CD14-positive monocyte (primary cell): ENCODE data around the gene CACNA2D2. TPM values are rescaled to one million over a fixed set of nuclear protein-coding genes. Genes with fewer than 3 reads are reported as not detected.

Source experiments
- DNase-seq, 3 donors: peaks; one replicate each; pipeline ENCODE4 v3.0.0-alpha.2; 2011 to 2022
- H2AFZ ChIP-seq: 2 replicates; pipeline ENCODE4 v1.6.0; 2012; ENCODE audit warnings: mild to moderate bottlenecking, low read depth, low read length, inconsistent platforms; ENCODE audit not compliant: insufficient read depth, poor library complexity, severe bottlenecking
- H3K27ac ChIP-seq, 2 donors: 1 replicate in 1 of 2; 2 replicates in 1 of 2; pipeline ENCODE4 v1.5.1; 2012 to 2013; ENCODE audit warnings: low read length in 2 of 2, control low read depth in 1 of 2, inconsistent platforms in 1 of 2, low read depth in 1 of 2, mild to moderate bottlenecking in 1 of 2
- H3K27me3 ChIP-seq, 2 donors: one replicate each; pipeline versions ENCODE4 v1.6.0 to v1.6.1; 2011 to 2013; ENCODE audit warnings: low read length in 2 of 2; ENCODE audit not compliant: control insufficient read depth in 2 of 2, insufficient read depth in 2 of 2
- H3K36me3 ChIP-seq, 2 donors: replicated peaks in 1 of 2; 1 replicate in 1 of 2; 2 replicates in 1 of 2; pipeline versions ENCODE4 v1.5.1 to v1.6.1; 2012 to 2013; ENCODE audit warnings: low read length in 2 of 2, control low read depth in 1 of 2, inconsistent platforms in 1 of 2, mild to moderate bottlenecking in 1 of 2; ENCODE audit not compliant: insufficient read depth in 2 of 2, control insufficient read depth in 1 of 2
- H3K4me1 ChIP-seq, 2 donors: 1 replicate in 1 of 2; 2 replicates in 1 of 2; pipeline versions ENCODE4 v1.5.1 to v1.6.1; 2012 to 2013; ENCODE audit warnings: low read length in 2 of 2, control low read depth in 1 of 2, inconsistent platforms in 1 of 2, mild to moderate bottlenecking in 1 of 2, moderate library complexity in 1 of 2; ENCODE audit not compliant: insufficient read depth in 2 of 2, control insufficient read depth in 1 of 2
- H3K4me2 ChIP-seq: replicated peaks from 2 replicates; pipeline ENCODE3; 2012; ENCODE audit warnings: low read length, moderate library complexity, mild to moderate bottlenecking; ENCODE audit not compliant: poor library complexity, severe bottlenecking; ENCODE audit errors: extremely low read depth
- H3K4me3 ChIP-seq, 3 experiments: fragments of 200-600 bp in 1 of 3; sonication (generic) in 1 of 3; replicated peaks in 1 of 3; 1 replicate in 2 of 3; 2 replicates in 1 of 3; pipeline ENCODE4 v1.5.1; 2011 to 2013; ENCODE audit warnings: low read length in 3 of 3, mild to moderate bottlenecking in 3 of 3, control low read depth in 2 of 3, low read depth in 2 of 3, inconsistent platforms in 1 of 3, moderate library complexity in 1 of 3
- H3K79me2 ChIP-seq: 2 replicates; pipeline ENCODE4 v1.6.0; 2012; ENCODE audit warnings: mild to moderate bottlenecking, control low read depth, inconsistent platforms, low read length, moderate library complexity; ENCODE audit not compliant: insufficient read depth
- H3K9ac ChIP-seq: 2 replicates; pipeline ENCODE4 v1.6.0; 2017; ENCODE audit warnings: low read length, mild to moderate bottlenecking; ENCODE audit not compliant: insufficient read depth, poor library complexity, severe bottlenecking
- H3K9me3 ChIP-seq, 2 donors: replicated peaks in 1 of 2; 1 replicate in 1 of 2; 2 replicates in 1 of 2; pipeline versions ENCODE4 v1.5.1 to v1.6.1; 2012 to 2013; ENCODE audit warnings: low read length in 2 of 2, control low read depth in 1 of 2; ENCODE audit not compliant: control insufficient read depth in 1 of 2, insufficient read depth in 1 of 2
- H4K20me1 ChIP-seq: 2 replicates; pipeline ENCODE4 v1.6.0; 2012; ENCODE audit warnings: mild to moderate bottlenecking, low read length, control low read depth, moderate library complexity; ENCODE audit not compliant: insufficient read depth
- H3K27ac Mint-ChIP-seq, 7 donors: one replicate each; pipeline ENCODE4 v1.8.0; 2020; ENCODE audit warnings: mild to moderate bottlenecking in 7 of 7, mixed read lengths in 7 of 7, moderate library complexity in 6 of 7, inconsistent platforms in 2 of 7
- H3K27me3 Mint-ChIP-seq, 3 donors: one replicate each; pipeline ENCODE4 v1.8.0; 2021 to 2022; ENCODE audit warnings: low read depth in 3 of 3, mild to moderate bottlenecking in 3 of 3, mixed read lengths in 3 of 3, moderate library complexity in 3 of 3, inconsistent platforms in 1 of 3
- H3K36me3 Mint-ChIP-seq, 2 donors: one replicate each; pipeline ENCODE4 v1.8.0; 2020; ENCODE audit warnings: mixed read lengths in 2 of 2, inconsistent platforms in 1 of 2, mild to moderate bottlenecking in 1 of 2
- H3K4me1 Mint-ChIP-seq: one replicate; pipeline ENCODE4 v1.8.0; 2020; ENCODE audit warnings: mild to moderate bottlenecking, mixed read lengths
- H3K4me3 Mint-ChIP-seq, 2 donors: one replicate each; pipeline ENCODE4 v1.8.0; 2020; ENCODE audit warnings: mild to moderate bottlenecking in 2 of 2, mixed read lengths in 2 of 2, moderate library complexity in 1 of 2
- H3K9me3 Mint-ChIP-seq, 7 donors: one replicate each; pipeline ENCODE4 v1.8.0; 2020 to 2022; ENCODE audit warnings: mixed read lengths in 7 of 7, mild to moderate bottlenecking in 6 of 7, moderate library complexity in 6 of 7, inconsistent platforms in 2 of 7
- WGBS: methylation state at CpG from one replicate; pipeline ENCODE4 v1.1.5; 2013; ENCODE audit warnings: missing lambda C conversion rate; ENCODE audit not compliant: insufficient coverage; 5-methylcytosine and 5-hydroxymethylcytosine counted together
- intact Hi-C, 2 donors: fragments of 100-400 bp; cut with micrococcal nuclease; formaldehyde crosslinking; loops; one replicate each; pipeline versions ENCODE4 v1.15.0 to v1.15.1; 2023
- polyA plus RNA-seq, 3 donors: library from polyadenylated mRNA; depleted of rRNA in 1 of 3; unstranded in 2 of 3; stranded (reverse) in 1 of 3; fragments of 300-500 nt in 2 of 3; fragments of >200 nt in 1 of 3; fragmentation: Illumina TruSeq in 2 of 3; gene quantifications; 1 replicate in 2 of 3; 2 replicates in 1 of 3; pipeline ENCODE4 v1.2.3, GENCODE V29; 2012 to 2021
- TF ChIP-seq, protein P1 (sequence below): fragments of 200-600 bp; IDR thresholded peaks from one replicate; pipeline ENCODE4 v1.8.0; 2022; ENCODE audit warnings: antibody characterized with exemption, mild to moderate bottlenecking

Gene CACNA2D2
- polyA plus RNA-seq, 3 donors, result 0.09 to 0.16 TPM; not detected in 1

GRCh38 chr3:50419595-50420370 lies 83.7 kb downstream of the CACNA2D2 start:
- Histone ChIP-seq H3K9me3 (no peaks in the 10 kb centered on the region), H3K4me3 (no peak overlapping the region), H3K79me2 (no peaks in the 10 kb centered on the region), H3K4me2 (no peak overlapping the region), H2AFZ (no peak overlapping the region), H3K27me3 (no peaks in the 10 kb centered on the region), H3K36me3 (no peaks in the 10 kb centered on the region), H4K20me1 (no peaks in the 10 kb centered on the region), H3K4me1 (peaks cover 8% of the 10 kb centered on the region in 2 donors), H3K27ac (no peak overlapping the region), H3K9ac (no peak overlapping the region)
- 89% methylated on average over 8 of the region's 18 CpGs for WGBS
- no peak for DNase-seq
- Mint-ChIP-seq H3K27ac (no peak overlapping the region), H3K27me3 (peaks cover 1 to 2% (median 2%) of the 10 kb centered on the region in 3 donors), H3K36me3 (no peaks in the 10 kb centered on the region), H3K4me3 (no peak overlapping the region), H3K4me1 (peaks cover 18% of the 10 kb centered on the region), H3K9me3 (peaks cover 0 to 2% (median 0%) of the 10 kb centered on the region in 7 donors)
- intact Hi-C loops, result no loop called here
- TF ChIP-seq, protein P1, sequence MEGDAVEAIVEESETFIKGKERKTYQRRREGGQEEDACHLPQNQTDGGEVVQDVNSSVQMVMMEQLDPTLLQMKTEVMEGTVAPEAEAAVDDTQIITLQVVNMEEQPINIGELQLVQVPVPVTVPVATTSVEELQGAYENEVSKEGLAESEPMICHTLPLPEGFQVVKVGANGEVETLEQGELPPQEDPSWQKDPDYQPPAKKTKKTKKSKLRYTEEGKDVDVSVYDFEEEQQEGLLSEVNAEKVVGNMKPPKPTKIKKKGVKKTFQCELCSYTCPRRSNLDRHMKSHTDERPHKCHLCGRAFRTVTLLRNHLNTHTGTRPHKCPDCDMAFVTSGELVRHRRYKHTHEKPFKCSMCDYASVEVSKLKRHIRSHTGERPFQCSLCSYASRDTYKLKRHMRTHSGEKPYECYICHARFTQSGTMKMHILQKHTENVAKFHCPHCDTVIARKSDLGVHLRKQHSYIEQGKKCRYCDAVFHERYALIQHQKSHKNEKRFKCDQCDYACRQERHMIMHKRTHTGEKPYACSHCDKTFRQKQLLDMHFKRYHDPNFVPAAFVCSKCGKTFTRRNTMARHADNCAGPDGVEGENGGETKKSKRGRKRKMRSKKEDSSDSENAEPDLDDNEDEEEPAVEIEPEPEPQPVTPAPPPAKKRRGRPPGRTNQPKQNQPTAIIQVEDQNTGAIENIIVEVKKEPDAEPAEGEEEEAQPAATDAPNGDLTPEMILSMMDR, result no peak

GRCh38 chr3:50418850-50419249 lies 84.6 kb downstream of the CACNA2D2 start:
- Mint-ChIP-seq H3K4me3 (peak overlapping the region in 1 of 2 donors; percentile 12), H3K27me3 (peaks cover 0 to 2% (median 1%) of the 10 kb centered on the region in 3 donors), H3K9me3 (peaks cover 0 to 2% (median 0%) of the 10 kb centered on the region in 7 donors), H3K27ac (peak overlapping the region in 1 of 7 donors; percentile 3), H3K4me1 (peaks cover 18% of the 10 kb centered on the region), H3K36me3 (no peaks in the 10 kb centered on the region)
- Histone ChIP-seq H3K79me2 (no peaks in the 10 kb centered on the region), H4K20me1 (no peaks in the 10 kb centered on the region), H3K36me3 (no peaks in the 10 kb centered on the region), H3K27me3 (no peaks in the 10 kb centered on the region), H3K9me3 (no peaks in the 10 kb centered on the region), H3K4me2 (no peak overlapping the region), H3K4me1 (peaks cover 8% of the 10 kb centered on the region in 2 donors), H3K27ac (no peak overlapping the region), H2AFZ (no peak overlapping the region), H3K9ac (no peak overlapping the region), H3K4me3 (no peak overlapping the region)
- intact Hi-C loops, result no loop called here
- WGBS, result 84% methylated on average over 2 of the region's 4 CpGs
- TF ChIP-seq, protein P1, result no peak
- peak in 2 of 3 donors; percentile 13 to 27 for DNase-seq
